Neural progenitor cell (in vitro differentiated cells): ENCODE measurements around the gene DNAJC30.

ENCODE experiments used
- CTCF ChIP-seq: fragments of 200-600 bp; sonication (generic); IDR thresholded peaks from 2 replicates; pipeline ENCODE4 v1.5.1; 2017; ENCODE audit warnings: antibody characterized with exemption, mild to moderate bottlenecking
- EZH2 ChIP-seq: fragments of 200-600 bp; sonication (generic); IDR thresholded peaks from 2 replicates; pipeline ENCODE4 v1.6.1; 2017; ENCODE audit warnings: antibody characterized with exemption, mild to moderate bottlenecking, moderate library complexity
- EZH2phosphoT487 ChIP-seq: fragments of 200-600 bp; sonication (generic); IDR thresholded peaks from 2 replicates; pipeline ENCODE4 v1.6.1; 2017; ENCODE audit warnings: antibody characterized with exemption

- TF ChIP-seq CTCF (no peak), EZH2phosphoT487 (no peak), EZH2 (no peak)
Measured at GRCh38 chr7:73726083-73726466, 42.8 kb upstream of the DNAJC30 start.
